ENCODE data around the gene PLPPR1.
"Not testable (repeated sequence)": the region's sequence is repeated elsewhere in the genome, so short reads cannot be mapped to it uniquely, and the experiment has no call there.

Gene PLPPR1

GRCh38 chr9:101119206-101119819, 90.8 kb downstream of the PLPPR1 start:
- Histone ChIP-seq H3K9me3 (ENCODE audit: control insufficient read depth, low read length) (peaks cover 8% of the 10 kb centered on the region), H3K4me3 (ENCODE audit: extremely low read depth, insufficient read depth, low read length, poor library complexity, severe bottlenecking) (no peak overlapping the region), H3K36me3 (ENCODE audit: control insufficient read depth, insufficient read depth, low read length) (no peaks in the 10 kb centered on the region), H3K27ac (ENCODE audit: low read depth, low read length, severe bottlenecking) (no peak overlapping the region), H3K4me1 (ENCODE audit: control insufficient read depth, insufficient read depth, low read length, poor library complexity, severe bottlenecking) (peaks cover 6% of the 10 kb centered on the region)
- 37 to 45% methylated on average over 3 of the region's 3 CpGs for WGBS, 2 experiments (ENCODE audit: insufficient coverage in 2 of 2)

GRCh38 chr9:101121836-101122399, 93.4 kb downstream of the PLPPR1 start:
- Histone ChIP-seq H3K36me3 (ENCODE audit: control insufficient read depth, insufficient read depth, low read length) (no peaks in the 10 kb centered on the region), H3K4me1 (ENCODE audit: control insufficient read depth, insufficient read depth, low read length, poor library complexity, severe bottlenecking) (peaks cover 5% of the 10 kb centered on the region), H3K9me3 (ENCODE audit: control insufficient read depth, low read length) (peaks cover 14% of the 10 kb centered on the region), H3K27ac (ENCODE audit: low read depth, low read length, severe bottlenecking) (no peak overlapping the region), H3K4me3 (ENCODE audit: extremely low read depth, insufficient read depth, low read length, poor library complexity, severe bottlenecking) (no peak overlapping the region)
- 67% methylated on average over 1 of the region's 2 CpGs; no CpG with 5 or more reads in 1 of the 2 experiments for WGBS, 2 experiments (ENCODE audit: insufficient coverage in 2 of 2)

GRCh38 chr9:101126556-101126955, 98.0 kb downstream of the PLPPR1 start:
- peaks cover 22% of the 10 kb centered on the region for H3K9me3 ChIP-seq (ENCODE audit: control insufficient read depth, low read length)
- 0% methylated on average over 1 of the region's 2 CpGs for WGBS, 2 experiments (ENCODE audit: insufficient coverage in 2 of 2)
- no peaks in the 10 kb centered on the region for H3K4me1 ChIP-seq (ENCODE audit: control insufficient read depth, insufficient read depth, low read length, poor library complexity, severe bottlenecking)
- H3K4me3 ChIP-seq (ENCODE audit: extremely low read depth, insufficient read depth, low read length, poor library complexity, severe bottlenecking): no peak overlapping the region
- H3K27ac ChIP-seq (ENCODE audit: low read depth, low read length, severe bottlenecking): no peak overlapping the region
- no peaks in the 10 kb centered on the region for H3K36me3 ChIP-seq (ENCODE audit: control insufficient read depth, insufficient read depth, low read length)

- H3K27ac ChIP-seq (ENCODE audit: low read depth, low read length, severe bottlenecking); H3K4me3 ChIP-seq (ENCODE audit: extremely low read depth, insufficient read depth, low read length, poor library complexity, severe bottlenecking); H3K4me1 ChIP-seq (ENCODE audit: control insufficient read depth, insufficient read depth, low read length, poor library complexity, severe bottlenecking); H3K36me3 ChIP-seq (ENCODE audit: control insufficient read depth, insufficient read depth, low read length): not testable (repeated sequence)
- 79 to 81% methylated on average over 3 of the region's 3 CpGs for WGBS, 2 experiments (ENCODE audit: insufficient coverage in 2 of 2)
- H3K9me3 ChIP-seq (ENCODE audit: control insufficient read depth, low read length): peaks cover 22% of the 10 kb centered on the region
Measured at GRCh38 chr9:101127369-101127768, 98.8 kb downstream of the PLPPR1 start.

- Histone ChIP-seq H3K36me3 (ENCODE audit: control insufficient read depth, insufficient read depth, low read length) (no peaks in the 10 kb centered on the region), H3K9me3 (ENCODE audit: control insufficient read depth, low read length) (peaks cover 14% of the 10 kb centered on the region)
Measured at GRCh38 chr9:101128623-101129022, 100.1 kb downstream of the PLPPR1 start.

GRCh38 chr9:101130054-101130453, 101.5 kb downstream of the PLPPR1 start:
- peaks cover 14% of the 10 kb centered on the region for H3K9me3 ChIP-seq (ENCODE audit: control insufficient read depth, low read length)
- no peaks in the 10 kb centered on the region for H3K36me3 ChIP-seq (ENCODE audit: control insufficient read depth, insufficient read depth, low read length)
- WGBS, 2 experiments (ENCODE audit: insufficient coverage in 2 of 2): 100% methylated on average over 1 of the region's 1 CpG
- H3K4me1 ChIP-seq (ENCODE audit: control insufficient read depth, insufficient read depth, low read length, poor library complexity, severe bottlenecking): no peaks in the 10 kb centered on the region
- H3K27ac ChIP-seq (ENCODE audit: low read depth, low read length, severe bottlenecking): no peak overlapping the region
- H3K4me3 ChIP-seq (ENCODE audit: extremely low read depth, insufficient read depth, low read length, poor library complexity, severe bottlenecking): no peak overlapping the region

More at GRCh38 chr9:101128623-101129022, 100.1 kb downstream of the PLPPR1 start:
- no peak overlapping the region for H3K27ac ChIP-seq (ENCODE audit: low read depth, low read length, severe bottlenecking)
- no peaks in the 10 kb centered on the region for H3K4me1 ChIP-seq (ENCODE audit: control insufficient read depth, insufficient read depth, low read length, poor library complexity, severe bottlenecking)
- no peak overlapping the region for H3K4me3 ChIP-seq (ENCODE audit: extremely low read depth, insufficient read depth, low read length, poor library complexity, severe bottlenecking)

- H3K27ac ChIP-seq (ENCODE audit: low read depth, low read length, severe bottlenecking): no peak overlapping the region
- H3K36me3 ChIP-seq (ENCODE audit: control insufficient read depth, insufficient read depth, low read length): no peaks in the 10 kb centered on the region
- peaks cover 9% of the 10 kb centered on the region for H3K9me3 ChIP-seq (ENCODE audit: control insufficient read depth, low read length)
- H3K4me1 ChIP-seq (ENCODE audit: control insufficient read depth, insufficient read depth, low read length, poor library complexity, severe bottlenecking): no peaks in the 10 kb centered on the region
- H3K4me3 ChIP-seq (ENCODE audit: extremely low read depth, insufficient read depth, low read length, poor library complexity, severe bottlenecking): no peak overlapping the region
- WGBS, 2 experiments (ENCODE audit: insufficient coverage in 2 of 2): 71 to 100% methylated on average over 1 to 5 of the region's 5 CpGs
Measured at GRCh38 chr9:101131326-101131725, 102.8 kb downstream of the PLPPR1 start.

- no peaks in the 10 kb centered on the region for H3K4me1 ChIP-seq (ENCODE audit: control insufficient read depth, insufficient read depth, low read length, poor library complexity, severe bottlenecking)
- H3K9me3 ChIP-seq (ENCODE audit: control insufficient read depth, low read length): peaks cover under 1% of the 10 kb centered on the region
- H3K4me3 ChIP-seq (ENCODE audit: extremely low read depth, insufficient read depth, low read length, poor library complexity, severe bottlenecking): no peak overlapping the region
- no peaks in the 10 kb centered on the region for H3K36me3 ChIP-seq (ENCODE audit: control insufficient read depth, insufficient read depth, low read length)
- no peak overlapping the region for H3K27ac ChIP-seq (ENCODE audit: low read depth, low read length, severe bottlenecking)
Measured at GRCh38 chr9:101132801-101133200, 104.3 kb downstream of the PLPPR1 start.

GRCh38 chr9:101138509-101138908, 110.0 kb downstream of the PLPPR1 start:
- Histone ChIP-seq H3K36me3 (ENCODE audit: control insufficient read depth, insufficient read depth, low read length) (no peaks in the 10 kb centered on the region), H3K4me1 (ENCODE audit: control insufficient read depth, insufficient read depth, low read length, poor library complexity, severe bottlenecking) (no peaks in the 10 kb centered on the region), H3K27ac (ENCODE audit: low read depth, low read length, severe bottlenecking) (no peak overlapping the region)

GRCh38 chr9:101139082-101139481, 110.6 kb downstream of the PLPPR1 start:
- no peak overlapping the region for H3K4me3 ChIP-seq (ENCODE audit: extremely low read depth, insufficient read depth, low read length, poor library complexity, severe bottlenecking)
- no peaks in the 10 kb centered on the region for H3K4me1 ChIP-seq (ENCODE audit: control insufficient read depth, insufficient read depth, low read length, poor library complexity, severe bottlenecking)
- H3K36me3 ChIP-seq (ENCODE audit: control insufficient read depth, insufficient read depth, low read length): no peaks in the 10 kb centered on the region
- no peak overlapping the region for H3K27ac ChIP-seq (ENCODE audit: low read depth, low read length, severe bottlenecking)
- WGBS, 2 experiments (ENCODE audit: insufficient coverage in 2 of 2): 83 to 85% methylated on average over 1 to 2 of the region's 2 CpGs
- H3K9me3 ChIP-seq (ENCODE audit: control insufficient read depth, low read length): no peaks in the 10 kb centered on the region

More at GRCh38 chr9:101138509-101138908, 110.0 kb downstream of the PLPPR1 start:
- H3K4me3 ChIP-seq (ENCODE audit: extremely low read depth, insufficient read depth, low read length, poor library complexity, severe bottlenecking): no peak overlapping the region
- H3K9me3 ChIP-seq (ENCODE audit: control insufficient read depth, low read length): no peaks in the 10 kb centered on the region

GRCh38 chr9:101140764-101141163, 112.2 kb downstream of the PLPPR1 start:
- no peaks in the 10 kb centered on the region for H3K9me3 ChIP-seq (ENCODE audit: control insufficient read depth, low read length)
- H3K4me1 ChIP-seq (ENCODE audit: control insufficient read depth, insufficient read depth, low read length, poor library complexity, severe bottlenecking): no peaks in the 10 kb centered on the region
- H3K4me3 ChIP-seq (ENCODE audit: extremely low read depth, insufficient read depth, low read length, poor library complexity, severe bottlenecking): no peak overlapping the region
- H3K36me3 ChIP-seq (ENCODE audit: control insufficient read depth, insufficient read depth, low read length): no peaks in the 10 kb centered on the region
- H3K27ac ChIP-seq (ENCODE audit: low read depth, low read length, severe bottlenecking): no peak overlapping the region
- 77 to 88% methylated on average over 1 to 2 of the region's 4 CpGs for WGBS, 2 experiments (ENCODE audit: insufficient coverage in 2 of 2)
